Stimulated activated CD4-positive, alpha-beta T cell treated with anti-CD3 and anti-CD28 coated beads, Interleukin-15, amount 100 ng/mL, for 48 hours (primary cell): ENCODE results near the gene E4F1.

ENCODE experiments used
- DNase-seq, 2 donors: peaks; one replicate each; pipeline ENCODE4 v3.0.0-alpha.2; 2020; ENCODE audit warnings: low read depth in 2 of 2

E4F1 gene, protein sequence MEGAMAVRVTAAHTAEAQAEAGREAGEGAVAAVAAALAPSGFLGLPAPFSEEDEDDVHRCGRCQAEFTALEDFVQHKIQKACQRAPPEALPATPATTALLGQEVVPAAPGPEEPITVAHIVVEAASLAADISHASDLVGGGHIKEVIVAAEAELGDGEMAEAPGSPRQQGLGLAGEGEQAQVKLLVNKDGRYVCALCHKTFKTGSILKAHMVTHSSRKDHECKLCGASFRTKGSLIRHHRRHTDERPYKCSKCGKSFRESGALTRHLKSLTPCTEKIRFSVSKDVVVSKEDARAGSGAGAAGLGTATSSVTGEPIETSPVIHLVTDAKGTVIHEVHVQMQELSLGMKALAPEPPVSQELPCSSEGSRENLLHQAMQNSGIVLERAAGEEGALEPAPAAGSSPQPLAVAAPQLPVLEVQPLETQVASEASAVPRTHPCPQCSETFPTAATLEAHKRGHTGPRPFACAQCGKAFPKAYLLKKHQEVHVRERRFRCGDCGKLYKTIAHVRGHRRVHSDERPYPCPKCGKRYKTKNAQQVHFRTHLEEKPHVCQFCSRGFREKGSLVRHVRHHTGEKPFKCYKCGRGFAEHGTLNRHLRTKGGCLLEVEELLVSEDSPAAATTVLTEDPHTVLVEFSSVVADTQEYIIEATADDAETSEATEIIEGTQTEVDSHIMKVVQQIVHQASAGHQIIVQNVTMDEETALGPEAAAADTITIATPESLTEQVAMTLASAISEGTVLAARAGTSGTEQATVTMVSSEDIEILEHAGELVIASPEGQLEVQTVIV

DNA sequence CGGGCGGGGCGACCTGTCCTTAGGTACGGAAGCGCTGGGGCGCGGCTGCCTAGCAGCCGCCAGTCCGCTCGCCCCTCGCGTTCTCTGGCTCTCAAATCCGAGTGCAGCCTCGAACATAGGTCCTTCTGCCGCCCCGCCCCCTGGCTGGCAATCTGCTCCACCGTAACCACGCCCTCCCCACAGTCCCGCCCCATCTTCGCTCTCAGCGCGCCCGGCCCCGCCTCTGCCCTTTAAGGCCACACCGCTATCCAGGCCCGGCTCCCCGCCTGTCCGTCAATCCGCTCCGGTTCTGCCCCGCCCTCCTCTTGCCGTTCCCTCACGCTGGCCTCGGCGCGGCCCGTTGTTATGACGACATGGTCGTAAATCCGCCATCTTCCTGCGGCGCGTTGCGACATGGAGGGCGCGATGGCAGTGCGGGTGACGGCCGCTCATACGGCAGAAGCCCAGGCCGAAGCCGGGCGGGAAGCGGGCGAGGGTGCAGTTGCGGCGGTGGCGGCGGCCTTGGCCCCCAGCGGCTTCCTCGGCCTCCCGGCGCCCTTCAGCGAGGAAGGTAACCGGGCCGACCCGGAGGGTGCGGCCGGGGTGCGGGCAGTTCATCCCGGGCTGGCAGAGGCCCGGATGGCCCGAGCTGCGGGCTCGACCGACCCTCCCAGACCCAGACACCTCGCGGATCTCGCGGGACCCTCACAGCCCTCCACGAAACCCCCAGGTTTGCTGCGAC is at the start of gene E4F1:
E4F1 (plus strand) TSS at position 371 of the 721 bp plus-strand sequence; CDS start at position 394, 23 bp downstream.
- DNase-seq = peak; percentile 99 to 100

DNA sequence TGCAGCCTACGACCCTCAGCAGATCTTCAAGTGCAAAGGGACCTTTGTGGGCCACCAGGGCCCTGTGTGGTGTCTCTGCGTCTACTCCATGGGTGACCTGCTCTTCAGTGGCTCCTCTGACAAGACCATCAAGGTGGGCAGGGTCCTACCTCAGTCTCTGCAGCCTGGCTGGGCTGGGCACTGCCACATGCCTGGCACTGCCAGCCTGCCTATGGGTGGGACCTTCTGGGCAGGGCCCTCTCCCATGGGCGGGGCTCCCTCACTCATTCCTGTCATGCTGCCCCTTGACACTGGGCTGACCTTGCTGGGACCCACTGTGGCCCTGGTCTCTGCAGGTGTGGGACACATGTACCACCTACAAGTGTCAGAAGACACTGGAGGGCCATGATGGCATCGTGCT is 49.5 kb upstream of the E4F1 start:
- DNase-seq = no peak

DNA sequence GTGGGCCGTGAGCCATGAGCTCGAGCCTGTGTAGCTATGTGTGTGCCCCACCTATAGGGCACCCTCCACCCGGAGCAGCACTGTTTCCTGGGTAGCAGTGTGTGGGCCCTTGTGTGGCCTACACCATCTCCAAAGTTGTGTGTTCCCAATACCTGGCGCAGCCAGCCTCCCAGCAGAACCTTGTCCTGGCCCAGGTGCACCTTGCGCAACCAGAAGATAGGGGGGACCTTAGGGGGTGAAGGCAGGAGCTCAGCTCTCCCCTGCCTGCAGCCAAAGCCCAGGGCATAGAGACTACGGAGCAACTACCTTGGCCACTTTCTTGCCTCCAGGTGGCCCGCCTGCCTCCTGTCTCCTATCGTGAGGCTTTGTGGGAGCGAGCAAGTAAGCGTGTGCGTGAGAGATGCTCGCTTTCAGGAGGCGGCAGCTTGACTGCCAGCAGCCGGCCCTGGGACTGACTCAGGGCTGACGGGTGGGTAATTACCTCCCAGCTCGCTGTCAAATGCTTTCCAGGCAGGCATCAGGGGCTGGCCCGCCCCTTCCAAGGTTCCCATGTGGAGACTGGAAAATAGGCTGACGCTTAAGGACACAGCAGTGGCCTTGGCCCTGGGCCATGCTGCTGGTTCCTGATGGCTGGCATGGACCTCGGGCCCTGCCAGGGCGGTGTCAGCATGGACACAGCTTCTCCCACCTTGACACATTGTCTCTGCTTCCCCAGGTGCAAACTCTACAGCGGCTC is 48.8 kb upstream of the E4F1 start:
- no peak for DNase-seq

DNA sequence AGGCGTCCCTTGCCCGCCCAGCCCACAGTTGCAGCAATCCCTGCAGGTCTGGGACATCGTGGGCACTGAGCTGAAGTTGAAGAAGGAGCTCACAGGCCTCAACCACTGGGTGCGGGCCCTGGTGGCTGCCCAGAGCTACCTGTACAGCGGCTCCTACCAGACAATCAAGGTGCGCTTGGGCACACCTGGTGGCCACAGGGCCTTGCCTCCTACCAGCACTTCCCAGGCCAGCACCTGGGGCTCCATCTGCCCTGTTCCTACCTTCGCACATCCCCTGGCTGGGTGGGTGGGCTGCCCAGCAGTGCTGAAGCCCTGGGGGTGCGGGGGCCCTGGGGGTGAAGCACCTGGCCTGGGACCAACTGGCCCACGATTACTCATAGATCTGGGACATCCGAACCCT is 47.9 kb upstream of the E4F1 start:
- DNase-seq = no peak

DNA sequence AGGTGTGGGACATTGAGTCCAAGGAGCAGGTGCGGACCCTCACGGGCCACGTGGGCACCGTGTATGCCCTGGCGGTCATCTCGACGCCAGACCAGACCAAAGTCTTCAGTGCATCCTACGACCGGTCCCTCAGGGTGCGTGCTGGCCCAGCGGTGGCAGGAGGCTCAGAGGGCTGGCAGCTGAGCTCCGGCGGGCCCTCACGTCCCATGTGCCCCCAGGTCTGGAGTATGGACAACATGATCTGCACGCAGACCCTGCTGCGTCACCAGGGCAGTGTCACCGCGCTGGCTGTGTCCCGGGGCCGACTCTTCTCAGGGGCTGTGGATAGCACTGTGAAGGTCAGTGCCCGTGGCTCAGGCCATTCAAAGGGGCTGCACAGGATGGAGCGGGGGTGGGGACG is 47.3 kb upstream of the E4F1 start:
- no peak for DNase-seq

DNA sequence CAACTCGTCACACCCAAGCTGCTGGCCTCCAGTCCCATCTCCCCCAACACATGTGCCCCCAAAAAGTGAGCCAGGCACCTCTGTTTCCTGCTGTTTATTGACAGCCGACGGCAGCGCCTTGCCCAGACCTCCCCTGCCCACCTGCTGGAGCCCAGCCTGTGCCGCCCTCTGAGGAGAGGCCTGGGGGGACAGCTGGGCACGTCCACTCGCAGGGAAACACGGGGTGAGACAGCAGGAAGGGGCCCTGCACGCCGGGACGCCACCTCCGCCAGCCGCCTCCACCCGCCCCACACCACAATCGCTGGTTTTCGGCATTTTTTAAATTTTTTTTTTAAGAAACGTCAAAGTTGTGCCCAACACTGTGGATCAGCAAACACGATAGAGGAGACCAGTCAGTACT is 46.3 kb upstream of the E4F1 start:
- DNase-seq = no peak

DNA sequence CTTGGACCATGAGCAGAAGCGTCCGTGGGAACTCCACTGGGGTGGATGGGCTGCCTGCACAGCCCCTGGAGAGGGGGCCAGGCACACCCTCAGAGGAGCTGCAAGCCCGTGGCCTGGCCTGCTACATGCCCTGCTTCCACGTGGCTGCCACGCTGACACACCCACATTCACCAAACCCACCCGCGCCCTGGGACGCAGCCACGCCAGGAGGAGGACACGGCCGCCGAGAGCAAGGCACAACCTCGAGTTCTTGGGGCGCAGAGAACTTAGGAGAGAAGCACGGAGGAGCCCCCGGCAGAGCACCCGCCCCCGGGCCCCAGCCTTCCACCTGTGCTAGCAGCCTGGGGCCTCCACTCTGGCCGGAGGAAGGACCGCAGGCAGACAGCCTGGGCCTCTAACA is 45.8 kb upstream of the E4F1 start:
- DNase-seq = no peak

DNA sequence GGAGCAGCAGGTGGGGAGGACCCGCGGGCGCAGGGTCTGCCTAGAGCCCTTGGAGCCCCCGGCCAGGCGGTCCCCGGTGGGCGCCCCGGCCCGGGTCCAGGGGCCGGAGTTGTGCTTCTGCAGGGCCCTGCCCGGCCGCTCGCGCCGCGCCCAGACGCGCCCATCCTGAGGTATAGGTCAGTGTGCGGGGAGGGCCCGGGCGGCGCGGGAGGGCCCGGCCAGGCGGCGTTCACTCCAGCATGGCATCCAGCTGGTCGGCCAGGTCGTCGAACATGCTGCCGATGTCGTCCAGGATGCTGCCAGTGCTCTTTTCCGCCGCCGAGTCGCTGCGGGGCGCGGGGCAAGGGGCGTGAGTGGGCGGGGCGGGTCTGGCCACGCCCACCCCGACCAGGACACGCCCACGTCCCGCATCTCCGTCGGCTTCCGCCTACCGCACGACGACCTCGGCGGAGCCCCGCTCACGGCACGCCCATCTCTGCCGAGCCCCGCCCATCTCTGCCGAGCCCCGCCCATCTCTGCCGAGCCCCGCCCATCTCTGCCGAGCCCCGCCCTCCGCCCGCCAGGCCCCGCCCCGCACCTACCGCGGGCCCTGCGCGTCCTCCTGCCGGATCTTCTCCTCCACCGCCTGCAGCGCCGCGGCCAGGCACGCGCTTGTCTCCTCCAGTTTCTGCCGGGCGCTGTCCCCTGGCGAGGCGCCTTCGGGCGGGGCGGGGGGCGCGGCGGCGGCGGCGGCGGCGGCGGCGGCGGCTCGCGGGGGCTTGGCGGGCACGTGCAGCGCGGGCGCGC is 44.9 kb upstream of the E4F1 start:
- peak; percentile 18 to 26 for DNase-seq

DNA sequence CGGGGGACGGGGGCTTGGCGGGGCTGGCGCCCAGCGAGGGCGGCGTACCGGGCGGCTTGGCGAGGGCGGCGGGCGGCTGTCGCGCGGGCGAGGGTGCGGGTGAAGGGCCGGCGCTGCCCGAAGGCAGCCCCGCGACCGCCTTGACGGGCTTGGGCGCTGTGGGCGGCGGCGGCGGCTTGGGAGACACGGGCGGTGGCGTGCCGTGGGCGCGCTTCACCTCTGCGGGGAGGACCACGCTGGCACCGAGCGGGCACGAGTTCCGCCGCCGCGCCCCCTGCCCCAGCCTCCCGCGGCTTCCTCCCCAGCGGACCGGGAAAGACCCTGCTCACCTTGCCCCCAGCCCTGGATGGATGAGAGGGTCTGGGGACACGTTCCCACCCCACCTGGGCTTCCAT is 44.3 kb upstream of the E4F1 start:
- no peak for DNase-seq

DNA sequence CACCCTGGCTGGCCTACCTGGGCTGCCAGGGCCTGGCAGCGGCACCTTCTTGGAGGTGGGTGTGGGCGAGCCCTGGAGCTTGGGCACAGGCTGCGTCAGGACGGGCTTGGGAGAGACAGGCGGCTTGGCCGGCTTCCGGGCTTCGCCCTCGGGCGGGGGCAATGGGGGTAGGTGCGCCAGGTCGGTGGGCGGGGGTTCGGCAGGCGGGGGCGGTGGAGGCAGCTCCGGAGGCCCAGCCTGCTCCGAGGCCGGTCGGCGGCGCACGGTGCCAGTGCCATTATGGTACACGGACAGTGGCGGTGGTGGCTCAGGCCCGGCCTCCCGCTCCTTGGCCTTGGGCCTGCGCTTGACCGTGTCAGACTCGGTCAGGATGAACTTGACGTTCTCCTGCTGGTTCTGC is 43.8 kb upstream of the E4F1 start:
- DNase-seq = no peak

DNA sequence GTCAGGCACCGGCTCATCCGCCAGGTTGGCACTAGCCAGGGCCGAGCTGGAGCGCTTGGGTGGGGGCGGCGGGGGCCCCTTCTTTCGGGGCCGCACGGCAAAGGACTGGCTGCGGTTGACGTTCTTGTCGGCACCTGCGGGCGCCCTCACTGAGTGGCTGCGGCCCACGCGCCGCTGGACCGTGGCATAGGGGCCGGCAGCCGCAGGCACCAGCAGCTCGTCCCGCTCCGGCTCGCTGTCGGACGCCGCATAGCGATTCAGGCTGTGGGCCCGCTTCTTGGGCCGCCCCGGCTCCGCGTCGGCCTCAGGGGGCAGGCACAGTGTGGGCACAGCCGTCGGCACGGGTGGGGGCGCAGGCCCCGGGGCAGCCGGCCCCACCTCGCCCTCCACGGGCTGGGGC is 42.9 kb upstream of the E4F1 start:
- no peak for DNase-seq

DNA sequence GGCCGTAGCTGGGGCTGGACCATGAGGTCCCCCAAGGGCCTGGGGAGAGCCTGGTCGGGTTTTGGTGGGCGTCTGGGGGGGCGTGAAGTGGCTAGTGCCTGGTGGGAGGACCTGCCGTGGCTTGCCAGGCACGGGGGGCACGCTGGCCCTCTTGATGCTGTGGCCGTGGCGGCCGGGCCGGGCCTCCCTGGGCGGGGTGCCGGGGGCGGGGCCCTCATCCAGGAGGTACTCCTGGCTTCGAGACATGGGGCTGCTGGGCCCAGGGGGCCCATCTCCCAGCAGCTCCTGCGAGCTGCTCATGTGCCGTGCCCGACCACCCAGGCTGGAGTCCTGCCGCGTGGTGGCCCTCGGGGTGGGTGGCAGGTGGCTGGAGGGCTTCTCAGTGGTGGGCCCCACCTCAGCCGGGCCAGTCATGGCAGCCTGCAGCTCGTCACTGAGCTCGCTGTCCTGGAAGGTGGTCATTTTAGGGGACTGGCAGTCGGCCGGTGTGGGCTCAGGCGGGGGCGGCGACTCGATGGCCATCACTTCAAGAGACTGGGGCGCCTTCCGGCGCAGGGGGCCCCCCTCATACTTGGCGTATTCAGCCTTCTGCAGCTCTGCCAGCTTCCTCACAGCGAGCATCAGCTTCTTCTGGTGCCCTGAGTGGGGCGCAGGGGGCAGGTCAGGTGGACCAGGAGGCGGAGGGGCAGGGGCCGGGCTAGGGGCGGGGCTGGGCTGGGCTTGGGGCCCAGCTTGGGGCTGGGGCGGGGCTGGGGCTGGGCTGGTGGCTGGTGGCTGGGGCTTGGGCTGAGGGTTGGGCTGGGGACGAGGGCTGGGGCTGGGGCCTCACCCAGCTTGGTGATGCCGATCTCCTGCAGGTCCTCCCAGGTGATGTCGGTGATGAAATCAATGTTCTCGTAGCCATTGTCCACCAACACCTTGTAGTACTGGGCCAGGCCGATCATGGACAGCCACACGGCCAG is 42.1 kb upstream of the E4F1 start:
- DNase-seq = no peak

DNA sequence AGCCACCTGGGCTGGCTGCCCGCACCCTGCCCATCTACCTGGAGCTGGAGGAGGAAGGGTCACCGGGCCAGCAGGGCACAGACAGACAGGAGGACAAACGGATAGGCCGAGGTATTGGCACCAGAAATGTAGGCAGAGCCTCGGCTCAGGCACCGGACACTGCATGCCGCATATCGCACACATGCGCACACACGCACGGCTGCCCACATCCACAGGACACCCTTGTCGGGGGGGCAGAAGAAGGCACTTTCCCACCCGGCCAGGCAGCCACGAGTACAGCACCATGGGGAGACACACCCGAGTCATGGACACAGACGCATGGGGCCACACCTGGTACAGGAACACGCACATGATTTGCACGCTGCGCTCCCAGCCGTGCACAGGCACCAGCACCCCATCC is 41.4 kb upstream of the E4F1 start:
- no peak for DNase-seq

DNA sequence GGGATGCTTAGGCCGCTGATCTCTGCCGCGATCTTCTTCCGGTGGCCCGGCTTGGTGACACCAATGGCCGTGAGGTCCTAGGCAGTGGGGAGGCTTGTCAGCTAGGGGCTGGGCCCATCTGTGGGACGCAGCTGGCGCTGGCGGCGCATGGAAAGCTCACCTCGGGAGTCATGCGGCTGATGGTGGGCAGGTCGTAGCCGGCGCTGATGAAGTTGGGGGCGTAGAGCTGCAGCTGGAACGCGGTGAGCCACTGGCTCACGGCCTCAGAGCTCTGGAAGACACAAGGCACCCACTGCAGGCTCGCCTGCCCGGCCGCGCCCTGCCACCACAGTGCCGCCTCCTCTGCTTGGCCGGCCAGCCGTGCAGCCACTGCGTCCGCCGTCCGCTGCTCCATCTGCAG is 39.7 kb upstream of the E4F1 start:
- DNase-seq = no peak

DNA sequence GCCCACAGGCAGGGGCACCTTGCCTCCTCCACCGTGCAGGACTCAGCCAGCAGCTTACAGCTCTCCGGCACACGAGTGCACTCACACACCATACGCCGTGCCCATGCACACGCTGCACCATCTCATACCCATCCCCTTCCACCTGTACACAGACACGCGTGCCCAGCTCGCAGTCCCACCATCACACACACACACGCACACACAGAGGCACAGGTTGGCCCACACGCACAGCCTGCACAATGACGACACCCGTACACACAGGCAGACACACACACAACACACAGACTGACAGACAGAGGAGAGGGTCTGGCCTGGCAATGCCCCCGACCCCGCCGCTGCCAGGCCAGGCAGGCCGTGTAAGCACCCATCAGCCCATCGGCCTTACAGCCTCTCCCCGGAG is 39.0 kb upstream of the E4F1 start:
- DNase-seq = no peak

DNA sequence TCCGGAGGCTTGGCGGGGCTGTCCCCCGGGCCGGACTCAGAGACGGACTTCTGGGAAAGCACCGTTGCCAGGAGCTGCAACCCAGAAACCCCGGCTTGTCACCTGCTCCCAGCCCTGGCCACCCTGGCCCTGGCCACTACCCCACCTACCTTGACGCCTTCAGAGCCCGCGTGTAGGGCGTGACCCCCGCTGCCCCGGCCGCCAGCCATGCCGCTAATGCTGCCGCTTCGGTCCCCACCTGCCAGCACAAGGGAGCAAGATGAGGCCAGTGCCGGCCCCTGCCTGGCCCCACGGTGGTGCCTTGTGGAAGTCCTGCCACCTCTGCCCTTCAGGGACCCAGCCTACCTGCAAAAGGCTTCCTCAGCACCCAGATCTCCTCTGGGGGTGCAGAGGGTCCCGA is 38.4 kb upstream of the E4F1 start:
- no peak for DNase-seq

DNA sequence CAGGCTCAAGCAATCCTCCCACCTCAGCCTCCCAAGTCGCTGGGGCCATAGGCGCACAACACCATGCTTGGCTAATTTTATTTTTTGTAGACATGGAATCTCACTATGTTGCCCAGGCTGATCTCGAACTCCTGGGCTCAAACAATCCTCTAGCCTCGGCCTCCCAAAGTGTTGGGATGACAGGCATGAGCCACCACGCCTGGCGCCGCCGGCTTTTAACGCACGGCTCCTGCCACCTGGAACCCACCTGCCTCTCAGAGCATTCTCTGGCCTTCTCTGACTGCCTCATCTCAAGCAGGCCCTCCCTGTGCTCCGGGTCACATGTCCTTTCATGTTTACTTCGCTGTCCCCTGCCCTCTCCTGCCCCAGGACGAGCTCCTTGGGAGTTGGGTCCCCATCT is 37.3 kb upstream of the E4F1 start:
- DNase-seq = no peak

DNA sequence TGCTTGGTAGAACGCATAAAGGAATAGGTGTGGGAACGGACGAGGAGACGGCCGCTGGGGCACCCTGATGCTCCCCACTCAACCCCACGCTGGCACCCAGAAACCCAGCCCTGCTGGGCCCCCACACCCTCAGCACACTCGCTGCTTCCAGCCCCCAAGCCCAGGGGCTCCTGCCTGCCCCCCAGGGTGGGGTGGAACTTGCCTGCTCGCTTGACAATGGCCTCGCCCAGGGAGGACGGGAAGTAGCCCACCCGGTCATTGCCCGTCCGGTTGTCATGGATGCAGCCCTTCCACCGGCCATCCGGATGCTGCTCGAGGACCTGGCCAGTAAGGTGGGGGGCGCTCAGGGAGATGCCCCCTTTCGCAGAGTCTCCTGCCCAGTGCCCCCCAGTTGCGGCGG is 36.9 kb upstream of the E4F1 start:
- DNase-seq = no peak

DNA sequence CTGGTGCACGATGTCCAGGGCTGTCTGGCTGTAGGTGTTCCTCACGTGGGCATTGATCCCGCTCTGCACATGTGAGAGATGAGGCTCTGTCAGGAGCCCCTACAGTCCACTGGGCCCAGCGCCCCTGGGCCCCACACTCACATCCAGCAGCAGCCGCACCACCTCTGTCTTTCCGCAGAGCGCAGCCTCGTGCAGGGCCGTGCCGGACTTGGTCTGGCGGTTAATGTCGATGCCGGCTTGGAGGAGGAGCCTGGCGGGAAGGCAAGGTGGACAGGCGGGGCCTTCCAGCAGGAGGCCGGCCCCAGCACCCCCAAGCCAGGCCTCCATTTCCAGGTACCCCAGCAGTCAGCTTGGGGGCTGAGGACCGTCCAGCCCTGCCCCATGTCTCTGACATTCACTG is 36.2 kb upstream of the E4F1 start:
- DNase-seq = no peak

DNA sequence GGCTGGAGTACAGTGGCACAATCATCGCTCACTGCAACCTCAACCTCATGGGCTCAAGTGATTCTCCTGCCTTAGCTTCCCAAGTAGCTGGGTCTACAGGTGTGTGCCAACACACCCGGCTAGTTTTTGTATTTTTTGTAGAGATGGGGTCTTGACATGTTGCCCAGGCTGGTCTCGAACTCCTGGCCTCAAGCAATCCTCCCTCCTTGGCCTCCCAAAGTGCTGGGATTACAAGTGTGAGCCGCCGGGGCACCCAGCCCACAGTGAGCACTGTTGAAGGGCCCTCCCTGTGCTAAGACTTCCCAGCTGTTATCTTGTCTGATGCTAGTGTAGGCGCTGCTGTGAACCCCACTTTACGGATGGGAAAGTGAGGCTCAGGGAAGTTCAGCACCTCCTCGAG is 35.0 kb upstream of the E4F1 start:
- no peak for DNase-seq
